H9 (cell line): Measurements from ENCODE around the gene LHFPL2. TPM values are rescaled to one million over a fixed set of nuclear protein-coding genes. Genes with fewer than 3 reads are reported as not detected.

ENCODE experiments used
- DNase-seq: peaks from one replicate; pipeline ENCODE4 v3.0.0-alpha.2; 2017
- H2AFZ ChIP-seq: one replicate; pipeline ENCODE4 v1.6.1; 2013; ENCODE audit warnings: mild to moderate bottlenecking, low read length, control low read depth, moderate library complexity
- H2AK5ac ChIP-seq: 2 replicates; pipeline ENCODE4 v1.6.1; 2013; ENCODE audit warnings: low read length, control low read depth, mixed read lengths; ENCODE audit not compliant: insufficient read length
- H2BK120ac ChIP-seq: one replicate; pipeline ENCODE4 v1.6.1; 2013; ENCODE audit warnings: low read depth, mild to moderate bottlenecking, low read length, control low read depth, inconsistent platforms; ENCODE audit not compliant: poor library complexity, severe bottlenecking
- H2BK12ac ChIP-seq: 2 replicates; pipeline ENCODE4 v1.6.1; 2013; ENCODE audit warnings: low read length, control low read depth, mixed read lengths, low read depth; ENCODE audit not compliant: insufficient read length
- H2BK15ac ChIP-seq: 2 replicates; pipeline ENCODE4 v1.6.1; 2013; ENCODE audit warnings: low read depth, low read length, control low read depth
- H2BK20ac ChIP-seq: one replicate; pipeline ENCODE4 v1.6.1; 2013; ENCODE audit warnings: low read depth, mild to moderate bottlenecking, low read length, control low read depth, inconsistent platforms; ENCODE audit not compliant: poor library complexity, severe bottlenecking
- H2BK5ac ChIP-seq: 2 replicates; pipeline ENCODE4 v1.6.1; 2013; ENCODE audit warnings: low read length, control low read depth, mixed read lengths; ENCODE audit not compliant: insufficient read length
- H3K14ac ChIP-seq: 2 replicates; pipeline ENCODE4 v1.6.1; 2013; ENCODE audit warnings: low read length, control low read depth; ENCODE audit not compliant: insufficient read depth
- H3K18ac ChIP-seq: 2 replicates; pipeline ENCODE4 v1.6.1; 2013; ENCODE audit warnings: low read depth, mild to moderate bottlenecking, mixed read lengths, low read length, control low read depth; ENCODE audit not compliant: insufficient read length
- H3K23ac ChIP-seq: 2 replicates; pipeline ENCODE4 v1.6.1; 2013; ENCODE audit warnings: low read length, control low read depth, mixed read lengths, low read depth; ENCODE audit not compliant: insufficient read length
- H3K23me2 ChIP-seq: 2 replicates; pipeline ENCODE4 v1.6.1; 2013; ENCODE audit warnings: low read depth, mild to moderate bottlenecking, mixed read lengths, low read length, control low read depth; ENCODE audit not compliant: insufficient read length, poor library complexity, severe bottlenecking
- H3K27ac ChIP-seq: 2 replicates; pipeline ENCODE4 v1.5.1; 2013; ENCODE audit warnings: low read length, control low read depth, mixed read lengths, low read depth; ENCODE audit not compliant: insufficient read length
- H3K27me3 ChIP-seq: 2 replicates; pipeline ENCODE4 v1.6.1; 2013; ENCODE audit warnings: low read length, control low read depth, inconsistent platforms; ENCODE audit not compliant: insufficient read depth
- H3K4ac ChIP-seq: 2 replicates; pipeline ENCODE4 v1.6.1; 2013; ENCODE audit warnings: low read depth, mild to moderate bottlenecking, control low read depth, inconsistent platforms, low read length, moderate library complexity
- H3K4me1 ChIP-seq: 2 replicates; pipeline ENCODE4 v1.6.1; 2013; ENCODE audit warnings: low read length, control low read depth, inconsistent platforms; ENCODE audit not compliant: insufficient read depth
- H3K4me2 ChIP-seq: 2 replicates; pipeline ENCODE4 v1.6.1; 2013; ENCODE audit warnings: low read length, control low read depth, mixed read lengths; ENCODE audit not compliant: insufficient read length, insufficient read depth
- H3K56ac ChIP-seq: 2 replicates; pipeline ENCODE4 v1.6.1; 2013; ENCODE audit warnings: low read depth, mild to moderate bottlenecking, mixed read lengths, low read length, control low read depth; ENCODE audit not compliant: insufficient read length
- H3K79me1 ChIP-seq: 2 replicates; pipeline ENCODE4 v1.6.1; 2013; ENCODE audit warnings: low read depth, mild to moderate bottlenecking, moderate library complexity, low read length, control low read depth, inconsistent platforms; ENCODE audit not compliant: insufficient read depth, poor library complexity, severe bottlenecking
- H3K79me2 ChIP-seq: 2 replicates; pipeline ENCODE4 v1.6.1; 2013; ENCODE audit warnings: low read length, control low read depth, inconsistent platforms; ENCODE audit not compliant: insufficient read depth
- H3K9ac ChIP-seq: 2 replicates; pipeline ENCODE4 v1.6.1; 2013; ENCODE audit warnings: low read length, control low read depth, mixed read lengths; ENCODE audit not compliant: insufficient read length; ENCODE audit errors: extremely low read depth
- H3K9me3 ChIP-seq: one replicate; pipeline ENCODE4 v1.6.1; 2013; ENCODE audit warnings: low read depth, low read length, inconsistent platforms; ENCODE audit not compliant: control insufficient read depth
- H3T11ph ChIP-seq: one replicate; pipeline ENCODE4 v1.6.1; 2013; ENCODE audit warnings: mild to moderate bottlenecking, low read length, control low read depth, inconsistent platforms
- H4K20me1 ChIP-seq: one replicate; pipeline ENCODE4 v1.6.1; 2013; ENCODE audit not compliant: control insufficient read depth, insufficient read length, insufficient read depth
- H4K5ac ChIP-seq: 2 replicates; pipeline ENCODE4 v1.6.1; 2013; ENCODE audit warnings: low read depth, mild to moderate bottlenecking, mixed read lengths, low read length, control low read depth; ENCODE audit not compliant: insufficient read length
- H4K8ac ChIP-seq: replicated peaks from 2 replicates; pipeline ENCODE4 v1.6.1; 2013; ENCODE audit warnings: low read length, control low read depth, mixed read lengths, low read depth; ENCODE audit not compliant: insufficient read length
- H4K91ac ChIP-seq: 2 replicates; pipeline ENCODE4 v1.6.1; 2013; ENCODE audit warnings: low read depth, mild to moderate bottlenecking, moderate library complexity, mixed read lengths, low read length, control low read depth; ENCODE audit not compliant: insufficient read length
- H3K27ac Mint-ChIP-seq, 3 experiments: 2 replicates in 2 of 3; 3 replicates in 1 of 3; pipeline ENCODE4 v1.8.0; 2020 to 2021; ENCODE audit warnings: mixed read lengths in 3 of 3, mild to moderate bottlenecking in 1 of 3, moderate library complexity in 1 of 3
- H3K27me3 Mint-ChIP-seq: 2 replicates; pipeline ENCODE4 v1.8.0; 2021; ENCODE audit warnings: low read depth, mild to moderate bottlenecking, moderate library complexity, mixed read lengths
- H3K36me3 Mint-ChIP-seq, 3 experiments: 2 replicates in 2 of 3; 3 replicates in 1 of 3; pipeline ENCODE4 v1.8.0; 2020 to 2021; ENCODE audit warnings: low read depth in 3 of 3, mixed read lengths in 3 of 3; ENCODE audit not compliant: insufficient read depth in 1 of 3
- H3K4me1 Mint-ChIP-seq, 2 experiments: 2 replicates each; pipeline ENCODE4 v1.8.0; 2020; ENCODE audit warnings: mixed read lengths in 2 of 2
- H3K4me3 Mint-ChIP-seq, 2 experiments: 2 replicates in 1 of 2; 3 replicates in 1 of 2; pipeline ENCODE4 v1.8.0; 2020 to 2021; ENCODE audit warnings: mild to moderate bottlenecking in 2 of 2, mixed read lengths in 2 of 2, moderate library complexity in 1 of 2
- H3K9me3 Mint-ChIP-seq, 2 experiments: 2 replicates in 1 of 2; 3 replicates in 1 of 2; pipeline ENCODE4 v1.8.0; 2020; ENCODE audit warnings: mild to moderate bottlenecking in 2 of 2, mixed read lengths in 2 of 2, moderate library complexity in 1 of 2
- WGBS: extraction: QIAGEN DNeasy Blood & Tissue Kit; methylation state at CpG from one replicate; pipeline ENCODE4 v1.1.7; 2013; ENCODE audit warnings: missing lambda C conversion rate, low lambda C conversion rate, mixed read lengths; ENCODE audit not compliant: insufficient read length; ENCODE audit errors: extremely low coverage; 5-methylcytosine and 5-hydroxymethylcytosine counted together
- total RNA-seq: library from RNA; stranded (reverse); gene quantifications from 2 replicates; pipeline ENCODE4 v1.2.1, GENCODE V29; 2021
- TF ChIP-seq, protein P1 (sequence below): fragments of 200-600 bp; sonication (generic); conservative IDR thresholded peaks from 3 replicates; pipeline ENCODE4 v1.8.0; 2021; ENCODE audit warnings: antibody characterized with exemption, mild to moderate bottlenecking

Gene LHFPL2
- total RNA-seq, 1 experiment from 2014 or later = 26.3 TPM

DNA sequence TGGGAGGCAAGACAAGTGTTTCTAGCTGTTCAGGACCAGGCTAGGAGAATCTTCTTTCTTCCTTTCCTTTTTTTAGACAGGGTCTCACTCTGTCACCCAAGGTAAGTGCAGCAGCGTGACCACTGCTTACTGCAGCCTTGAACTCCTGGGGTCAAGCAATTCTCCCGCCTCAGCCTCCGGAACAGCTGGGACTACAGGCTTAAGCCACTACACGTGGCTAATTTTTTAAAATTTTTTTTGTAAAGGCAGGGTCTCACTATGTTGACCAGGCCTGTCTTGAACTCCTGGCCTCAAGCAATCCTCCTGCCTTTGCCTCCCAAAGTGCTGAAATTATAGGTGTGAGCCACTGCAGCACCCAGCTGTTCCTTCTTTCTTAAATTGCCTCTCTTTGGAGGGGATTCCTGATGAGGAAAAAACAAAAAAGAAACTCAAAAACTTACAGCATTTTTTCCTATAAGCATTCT is 53.1 kb downstream of the LHFPL2 start:
- H2BK15ac ChIP-seq = no peak overlapping the region
- no peak overlapping the region for H3K18ac ChIP-seq
- no peak overlapping the region for H2BK20ac ChIP-seq
- peaks cover 50 to 55% of the 10 kb centered on the region in 2 experiments for H3K4me1 Mint-ChIP-seq
- TF ChIP-seq, protein P1, sequence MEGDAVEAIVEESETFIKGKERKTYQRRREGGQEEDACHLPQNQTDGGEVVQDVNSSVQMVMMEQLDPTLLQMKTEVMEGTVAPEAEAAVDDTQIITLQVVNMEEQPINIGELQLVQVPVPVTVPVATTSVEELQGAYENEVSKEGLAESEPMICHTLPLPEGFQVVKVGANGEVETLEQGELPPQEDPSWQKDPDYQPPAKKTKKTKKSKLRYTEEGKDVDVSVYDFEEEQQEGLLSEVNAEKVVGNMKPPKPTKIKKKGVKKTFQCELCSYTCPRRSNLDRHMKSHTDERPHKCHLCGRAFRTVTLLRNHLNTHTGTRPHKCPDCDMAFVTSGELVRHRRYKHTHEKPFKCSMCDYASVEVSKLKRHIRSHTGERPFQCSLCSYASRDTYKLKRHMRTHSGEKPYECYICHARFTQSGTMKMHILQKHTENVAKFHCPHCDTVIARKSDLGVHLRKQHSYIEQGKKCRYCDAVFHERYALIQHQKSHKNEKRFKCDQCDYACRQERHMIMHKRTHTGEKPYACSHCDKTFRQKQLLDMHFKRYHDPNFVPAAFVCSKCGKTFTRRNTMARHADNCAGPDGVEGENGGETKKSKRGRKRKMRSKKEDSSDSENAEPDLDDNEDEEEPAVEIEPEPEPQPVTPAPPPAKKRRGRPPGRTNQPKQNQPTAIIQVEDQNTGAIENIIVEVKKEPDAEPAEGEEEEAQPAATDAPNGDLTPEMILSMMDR = no peak
- no peaks in the 10 kb centered on the region for H4K20me1 ChIP-seq
- H3K14ac ChIP-seq = no peak overlapping the region
- H3K27ac Mint-ChIP-seq = no peak overlapping the region
- no peak overlapping the region for H3K4me3 Mint-ChIP-seq
- no peaks in the 10 kb centered on the region for H3K27me3 ChIP-seq
- H2BK12ac ChIP-seq = no peak overlapping the region
- peaks cover 8% of the 10 kb centered on the region; the same call in 1 of the 2 replicates for H3K79me2 ChIP-seq
- peaks cover 16% of the 10 kb centered on the region; the same call in 1 of the 2 replicates for H3K4me1 ChIP-seq
- H4K91ac ChIP-seq = no peak overlapping the region
- no peak overlapping the region for H2AFZ ChIP-seq
- no peak overlapping the region for H3K4me2 ChIP-seq
- no peak overlapping the region for H2BK120ac ChIP-seq
- H4K8ac ChIP-seq = no peak overlapping the region
- peaks cover 11% of the 10 kb centered on the region for H3K79me1 ChIP-seq
- H3K27ac ChIP-seq = no peak overlapping the region
- WGBS = no CpG with 5 or more reads among the region's 4 CpGs
- H3T11ph ChIP-seq = no peak overlapping the region
- H2AK5ac ChIP-seq = no peak overlapping the region
- DNase-seq = no peak
- no peak overlapping the region for H3K4ac ChIP-seq
- H2BK5ac ChIP-seq = no peak overlapping the region
- H3K27me3 Mint-ChIP-seq = no peaks in the 10 kb centered on the region
- no peak overlapping the region for H3K23ac ChIP-seq
- H3K56ac ChIP-seq = no peak overlapping the region
- H3K9me3 ChIP-seq = no peaks in the 10 kb centered on the region
- peaks cover 0 to 13% (median 4%) of the 10 kb centered on the region in 3 experiments; a peak in 5 of 7 replicates for H3K36me3 Mint-ChIP-seq
- no peaks in the 10 kb centered on the region for H3K9me3 Mint-ChIP-seq
- H3K23me2 ChIP-seq = no peaks in the 10 kb centered on the region
- no peak overlapping the region for H4K5ac ChIP-seq
- no peak overlapping the region for H3K9ac ChIP-seq
